ENCODE measurements around the gene RASSF9. TPM values are rescaled to one million over a fixed set of nuclear protein-coding genes. Genes with fewer than 3 reads are reported as not detected.

The RASSF9 gene
- polyA plus RNA-seq, 4 donors = 0.27 to 1.5 (median 0.83) TPM

Other genes with a start within 250 kb of the RASSF9 start
- gene NTS, start 37.9 kb upstream of the RASSF9 start, polyA plus RNA-seq = 100 to 1,000 TPM in 1 of 4 donors, 10 to 100 TPM in 1, 1 to 10 TPM in 1, under 1 TPM in 1; 0.81 to 180 (median 6.5) TPM